Lower leg skin (tissue), 3 donors: ENCODE measurements around the gene IQSEC3.
"Not testable (repeated sequence)": the region's sequence is repeated elsewhere in the genome, so short reads cannot be mapped to it uniquely, and the experiment has no call there.

Source experiments
- POLR2A ChIP-seq, 2 donors: fragments of 450-650 bp; IDR thresholded peaks; one replicate each; pipeline ENCODE4 v1.6.1; 2016 to 2017; ENCODE audit warnings: antibody characterized with exemption in 2 of 2, mild to moderate bottlenecking in 1 of 2, moderate library complexity in 1 of 2
- TF ChIP-seq, protein P1 (sequence below), 3 donors: fragments of 450-650 bp; IDR thresholded peaks; one replicate each; pipeline ENCODE4 v1.5.1; 2016; ENCODE audit warnings: antibody characterized with exemption in 3 of 3, mild to moderate bottlenecking in 3 of 3, moderate library complexity in 2 of 3

DNA sequence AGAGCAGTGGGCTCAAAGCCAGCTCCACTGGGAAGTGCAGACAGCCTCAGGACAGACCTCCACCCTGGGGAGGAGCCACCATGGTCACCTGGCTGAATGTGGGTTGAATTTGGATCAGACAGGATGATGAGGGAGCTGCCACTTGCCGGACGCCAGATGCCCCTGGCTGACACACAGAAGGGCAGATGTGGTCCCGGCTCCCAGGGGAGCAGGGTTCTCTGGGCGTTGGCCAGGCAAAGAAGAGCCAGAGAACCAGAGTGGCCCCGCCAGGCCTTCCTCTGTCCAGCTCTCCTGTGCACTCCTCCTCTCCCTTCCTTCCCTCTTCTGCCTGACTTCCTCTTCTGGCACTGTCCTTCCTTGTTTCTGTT, 20.6 kb upstream of the IQSEC3 start:
- not testable (repeated sequence) for TF ChIP-seq POLR2A (IDR thresholded peaks at IDR 0.05)
- TF ChIP-seq, protein P1, sequence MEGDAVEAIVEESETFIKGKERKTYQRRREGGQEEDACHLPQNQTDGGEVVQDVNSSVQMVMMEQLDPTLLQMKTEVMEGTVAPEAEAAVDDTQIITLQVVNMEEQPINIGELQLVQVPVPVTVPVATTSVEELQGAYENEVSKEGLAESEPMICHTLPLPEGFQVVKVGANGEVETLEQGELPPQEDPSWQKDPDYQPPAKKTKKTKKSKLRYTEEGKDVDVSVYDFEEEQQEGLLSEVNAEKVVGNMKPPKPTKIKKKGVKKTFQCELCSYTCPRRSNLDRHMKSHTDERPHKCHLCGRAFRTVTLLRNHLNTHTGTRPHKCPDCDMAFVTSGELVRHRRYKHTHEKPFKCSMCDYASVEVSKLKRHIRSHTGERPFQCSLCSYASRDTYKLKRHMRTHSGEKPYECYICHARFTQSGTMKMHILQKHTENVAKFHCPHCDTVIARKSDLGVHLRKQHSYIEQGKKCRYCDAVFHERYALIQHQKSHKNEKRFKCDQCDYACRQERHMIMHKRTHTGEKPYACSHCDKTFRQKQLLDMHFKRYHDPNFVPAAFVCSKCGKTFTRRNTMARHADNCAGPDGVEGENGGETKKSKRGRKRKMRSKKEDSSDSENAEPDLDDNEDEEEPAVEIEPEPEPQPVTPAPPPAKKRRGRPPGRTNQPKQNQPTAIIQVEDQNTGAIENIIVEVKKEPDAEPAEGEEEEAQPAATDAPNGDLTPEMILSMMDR (IDR thresholded peaks at IDR 0.05), result not testable (repeated sequence)
